Ovary (tissue), 9 donors: ENCODE data around the gene LRP1-AS. TPM values are rescaled to one million over a fixed set of nuclear protein-coding genes. Genes with fewer than 3 reads are reported as not detected.
A peak's percentile ranks its signal among the peaks of the same experiment; 100 is the strongest.

Source experiments
- DNase-seq, 5 donors: peaks; one replicate each; pipeline ENCODE4 v3.0.0-alpha.2; 2019 to 2020
- H3K27ac ChIP-seq, 2 donors: fragments of 200-600 bp; one replicate each; pipeline versions ENCODE4 v1.5.1 to v1.8.0; 2019 to 2022
- H3K27me3 ChIP-seq: fragments of 200-600 bp; one replicate; pipeline ENCODE4 v1.8.0; 2022
- H3K36me3 ChIP-seq: fragments of 200-600 bp; sonication (generic); one replicate; pipeline ENCODE4 v1.5.1; 2019
- H3K4me1 ChIP-seq: one replicate; pipeline ENCODE4 v1.8.1; 2013; ENCODE audit warnings: mild to moderate bottlenecking, moderate library complexity; ENCODE audit not compliant: insufficient read depth
- H3K4me3 ChIP-seq: fragments of 200-600 bp; sonication (generic); one replicate; pipeline ENCODE4 v1.5.1; 2017
- H3K9me3 ChIP-seq, 2 donors: fragments of 200-600 bp in 1 of 2; sonication (generic) in 1 of 2; one replicate each; pipeline versions ENCODE4 v1.5.1 to v1.8.1; 2013 to 2019; ENCODE audit warnings: mild to moderate bottlenecking in 1 of 2, moderate library complexity in 1 of 2
- CTCF ChIP-seq, 3 donors: fragments of 450-650 bp in 2 of 3; fragments of 200-600 bp in 1 of 3; IDR thresholded peaks; one replicate each; pipeline versions ENCODE4 v1.5.1 to v1.8.0; 2016 to 2022; ENCODE audit warnings: antibody characterized with exemption in 3 of 3, mild to moderate bottlenecking in 1 of 3
- EP300 ChIP-seq: sonication (generic); formaldehyde crosslinking; IDR thresholded peaks from one replicate; pipeline ENCODE4 v1.6.1; 2017; ENCODE audit warnings: antibody characterized with exemption
- POLR2A ChIP-seq: fragments of 450-650 bp; IDR thresholded peaks from one replicate; pipeline ENCODE4 v1.6.1; 2017; ENCODE audit warnings: antibody characterized with exemption, mild to moderate bottlenecking, moderate library complexity
- WGBS, 3 donors: extraction: QIAGEN DNeasy Blood & Tissue Kit in 1 of 3; methylation state at CpG; one replicate each; pipeline versions ENCODE4 v1.1.5 to v1.1.7; 2013 to 2017; 5-methylcytosine and 5-hydroxymethylcytosine counted together
- intact Hi-C, 4 donors: fragments of 100-400 bp; cut with DNase I; formaldehyde crosslinking; loops; one replicate each; pipeline versions ENCODE4 v1.11.0 to v1.15.1; 2022 to 2023
- polyA plus RNA-seq, 2 donors: library from polyadenylated mRNA; stranded (reverse); fragments of 200-250 nt in 1 of 2; fragments of 350-450 nt in 1 of 2; fragmentation: Illumina TruSeq in 1 of 2; extraction: RNeasy Lipid Tissue Mini Kit (QIAGEN cat#74804) in 1 of 2; gene quantifications; one replicate each; pipeline ENCODE4 v1.2.3, GENCODE V29; 2013 to 2014
- total RNA-seq, 7 donors: library from RNA; depleted of rRNA in 2 of 7; stranded (reverse); fragments of >200 nt in 2 of 7; fragmentation: NEBNext Ultra II Directional in 3 of 7; extraction: Animal tissue kit (Norgen Biotek cat#: 25700) in 3 of 7; gene quantifications; one replicate each; pipeline versions ENCODE4 v1.1.0 to v1.2.4, GENCODE V29; 2016 to 2023
- donor health status: DM: no; HTN: no; CAD: no; lungs with moderate emphysema.
- donor health status: DM: no; HTN: no; CAD: no.
- donor health status: Bipolar disorder and iron deficiency.
- donor health status: DM: yes; HTN: yes; CAD: no.
- donor health status: DM: no; HTN: no; CAD: no.
- donor health status: DM: yes; HTN: yes; CAD: no.

LRP1-AS gene
- total and polyA plus RNA-seq, 9 donors: not detected

GRCh38 chr12:57156701-57157403 lies 9.4 kb upstream of the LRP1-AS start:
- H3K9me3 ChIP-seq: no peaks in the 10 kb centered on the region
- no peak overlapping the region for H3K4me3 ChIP-seq
- intact Hi-C loops: no loop called here
- H3K27ac ChIP-seq: no peak overlapping the region
- no peak for TF ChIP-seq POLR2A
- TF ChIP-seq EP300: no peak
- TF ChIP-seq CTCF (IDR thresholded peaks at IDR 0.05): no peak
- peaks cover 15% of the 10 kb centered on the region for H3K4me1 ChIP-seq
- H3K27me3 ChIP-seq: no peaks in the 10 kb centered on the region
- 77 to 85% (median 79%) methylated on average over 16 of the region's 16 CpGs for WGBS, 3 donors
- no peak for DNase-seq
- no peaks in the 10 kb centered on the region for H3K36me3 ChIP-seq

DNA sequence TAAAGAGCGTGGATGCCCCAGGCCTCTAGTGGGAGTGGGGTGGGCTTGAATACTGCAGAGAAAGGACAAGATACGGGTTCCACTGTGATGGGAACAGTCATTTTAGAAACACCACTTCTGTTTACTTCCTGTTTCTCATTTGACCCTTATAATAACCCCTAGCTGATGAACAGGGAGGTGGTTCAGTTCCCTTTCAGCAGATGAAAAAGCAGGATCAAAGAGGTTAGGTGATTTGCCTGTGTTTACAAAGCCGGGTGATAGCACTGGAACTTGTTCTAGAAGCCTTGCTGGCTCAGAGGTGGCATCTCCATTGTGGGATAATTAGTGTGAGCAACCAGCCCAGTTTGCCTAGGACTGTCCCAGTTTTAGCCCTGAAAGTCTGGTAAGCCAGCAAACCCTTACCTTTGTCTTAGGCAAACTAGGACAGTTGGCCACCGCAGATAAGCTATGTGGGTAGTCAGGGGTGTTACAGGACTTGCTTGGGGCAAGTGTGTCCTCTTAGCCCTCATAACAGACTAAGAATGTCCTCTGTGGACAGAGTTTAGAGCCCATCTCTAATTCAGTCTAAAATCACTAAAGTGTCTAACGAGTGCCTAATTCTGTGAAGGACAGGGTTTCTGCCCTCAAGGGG lies 7.5 kb upstream of the LRP1-AS start:
- Histone ChIP-seq H3K27ac (peak overlapping the region in 1 of 2 donors; percentile 6), H3K4me3 (no peak overlapping the region), H3K9me3 (no peaks in the 10 kb centered on the region), H3K27me3 (no peaks in the 10 kb centered on the region), H3K4me1 (peaks cover 29% of the 10 kb centered on the region), H3K36me3 (no peaks in the 10 kb centered on the region)
- 83 to 93% (median 87%) methylated on average over 5 of the region's 5 CpGs for WGBS, 3 donors
- intact Hi-C loops: loop anchor here in 1 of 4 donors (2.0 kb wide), 1 partner anchor 14 kb away; no protein-coding TSS in a partner anchor
- no peak for DNase-seq
- no peak for TF ChIP-seq EP300
- TF ChIP-seq POLR2A: no peak
- TF ChIP-seq CTCF (IDR thresholded peaks at IDR 0.05): no peak

DNA sequence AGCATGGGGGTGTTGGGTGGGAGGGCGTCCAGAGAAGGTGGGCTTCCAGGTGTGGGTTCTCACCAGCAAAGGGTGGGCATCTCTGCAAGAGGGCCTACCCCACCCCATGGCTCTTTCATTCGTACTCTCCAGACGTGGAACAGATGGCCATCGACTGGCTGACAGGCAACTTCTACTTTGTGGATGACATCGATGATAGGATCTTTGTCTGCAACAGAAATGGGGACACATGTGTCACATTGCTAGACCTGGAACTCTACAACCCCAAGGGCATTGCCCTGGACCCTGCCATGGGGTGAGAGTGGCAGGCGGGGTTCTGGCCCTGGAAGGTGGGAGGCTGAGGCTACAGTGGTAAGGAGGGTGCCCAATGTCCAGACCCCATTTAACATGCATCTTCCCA lies 6.7 kb upstream of the LRP1-AS start:
- peak overlapping the region in 1 of 2 donors; percentile 91 for H3K27ac ChIP-seq

More for the DNA sequence above, 6.7 kb upstream of the LRP1-AS start:
- no peaks in the 10 kb centered on the region for H3K36me3 ChIP-seq
- WGBS, 3 donors: 91 to 94% (median 93%) methylated on average over 6 of the region's 6 CpGs
- intact Hi-C loops: loop anchor here in 1 of 4 donors (2.0 kb wide), 1 partner anchor 15 kb away; no protein-coding TSS in a partner anchor
- DNase-seq: no peak
- H3K4me1 ChIP-seq: peaks cover 35% of the 10 kb centered on the region
- H3K27me3 ChIP-seq: no peaks in the 10 kb centered on the region
- TF ChIP-seq POLR2A (no peak), EP300 (no peak), CTCF (IDR thresholded peaks at IDR 0.05) (no peak)
- H3K4me3 ChIP-seq: no peak overlapping the region
- no peaks in the 10 kb centered on the region for H3K9me3 ChIP-seq
